DMS114 treated with DMSO at 0.1 percent for 48 hours (cell line): ENCODE results near the gene PIK3CA.
"Not testable (repeated sequence)": the region's sequence is repeated elsewhere in the genome, so short reads cannot be mapped to it uniquely, and the experiment has no call there.

Source experiments
- DNase-seq: peaks from one replicate; lab custom pipeline; 2025; ENCODE audit not compliant: unreplicated experiment; lab: John Stamatoyannopoulos, UW

The PIK3CA gene

GRCh38 chr3:179260949-179261765 lies 113.0 kb downstream of the PIK3CA start:
- DNase-seq = peak; percentile 35

GRCh38 chr3:179263134-179263533 lies 115.0 kb downstream of the PIK3CA start:
- no peak for DNase-seq

DNA sequence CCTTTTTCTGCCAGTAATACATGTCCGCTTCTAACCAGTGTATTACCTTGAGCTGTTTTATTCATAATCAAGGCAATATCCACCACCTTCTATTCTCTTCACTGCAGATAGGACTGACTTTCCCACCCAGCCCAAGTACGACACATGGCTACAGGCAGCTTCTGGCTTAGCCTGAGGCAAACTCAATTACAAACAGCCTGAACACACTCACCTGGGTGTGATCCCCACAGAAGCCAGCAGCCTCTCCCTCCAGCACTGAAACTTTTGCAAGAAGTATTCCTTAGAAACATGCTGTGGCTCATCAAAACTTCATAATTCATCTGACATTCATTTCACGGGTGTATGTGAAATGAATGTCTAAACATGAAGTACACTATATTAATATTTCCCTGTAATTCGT lies 116.3 kb downstream of the PIK3CA start:
- no peak for DNase-seq

DNA sequence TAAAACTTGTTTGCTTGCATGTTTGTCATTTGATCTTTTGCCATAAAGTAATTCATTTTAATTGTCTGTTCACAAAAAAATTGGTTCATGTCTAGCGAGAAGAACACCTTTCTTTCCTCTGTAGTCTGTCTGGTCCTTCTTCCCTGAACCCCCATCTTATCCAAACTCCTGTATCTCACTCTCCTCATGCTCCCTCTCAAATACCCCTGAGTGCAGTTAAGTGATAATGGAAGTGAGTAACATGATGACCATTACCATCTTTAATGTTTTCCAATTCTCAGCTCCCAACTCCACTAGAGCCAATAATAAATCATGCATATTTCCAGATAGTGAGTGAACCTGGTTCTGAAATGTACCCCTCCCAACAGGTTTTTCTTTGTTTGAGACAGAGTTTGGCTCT lies 116.9 kb downstream of the PIK3CA start:
- no peak for DNase-seq

GRCh38 chr3:179265875-179266274 lies 117.7 kb downstream of the PIK3CA start:
- DNase-seq = no peak

- no peak for DNase-seq
These were observed 118.6 kb downstream of the PIK3CA start for GRCh38 chr3:179266701-179267211.

DNA sequence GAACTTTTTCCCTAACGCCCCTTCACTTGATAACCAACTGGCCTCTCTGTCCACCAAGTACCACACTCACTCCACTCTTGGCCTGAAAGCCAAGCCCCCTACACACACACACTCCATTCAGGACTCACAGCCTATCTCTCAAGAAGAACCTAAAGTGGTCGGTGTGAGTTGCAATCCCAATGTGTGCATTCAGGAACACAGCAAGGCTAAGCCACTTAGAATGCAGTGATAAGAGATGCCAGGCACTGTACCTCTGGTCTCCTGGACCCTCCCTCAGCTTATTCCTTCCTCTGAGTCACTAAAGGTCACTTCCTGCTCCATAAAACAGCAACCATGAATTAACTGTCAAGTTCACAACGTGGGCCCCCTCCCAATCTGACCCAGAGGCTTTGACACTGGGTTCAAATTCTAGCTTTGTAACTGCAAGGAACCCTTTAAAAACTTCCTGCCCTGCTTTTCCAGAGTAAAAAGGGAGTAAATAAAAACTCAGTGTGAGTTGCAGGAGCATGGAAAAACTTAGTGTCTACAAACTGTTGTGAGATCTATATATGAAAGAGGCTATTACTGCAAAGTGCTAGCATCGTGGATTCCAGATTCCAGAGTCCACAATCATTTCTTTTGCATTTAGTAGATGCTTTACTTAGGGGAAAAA lies 120.4 kb downstream of the PIK3CA start:
- DNase-seq = no peak

DNA sequence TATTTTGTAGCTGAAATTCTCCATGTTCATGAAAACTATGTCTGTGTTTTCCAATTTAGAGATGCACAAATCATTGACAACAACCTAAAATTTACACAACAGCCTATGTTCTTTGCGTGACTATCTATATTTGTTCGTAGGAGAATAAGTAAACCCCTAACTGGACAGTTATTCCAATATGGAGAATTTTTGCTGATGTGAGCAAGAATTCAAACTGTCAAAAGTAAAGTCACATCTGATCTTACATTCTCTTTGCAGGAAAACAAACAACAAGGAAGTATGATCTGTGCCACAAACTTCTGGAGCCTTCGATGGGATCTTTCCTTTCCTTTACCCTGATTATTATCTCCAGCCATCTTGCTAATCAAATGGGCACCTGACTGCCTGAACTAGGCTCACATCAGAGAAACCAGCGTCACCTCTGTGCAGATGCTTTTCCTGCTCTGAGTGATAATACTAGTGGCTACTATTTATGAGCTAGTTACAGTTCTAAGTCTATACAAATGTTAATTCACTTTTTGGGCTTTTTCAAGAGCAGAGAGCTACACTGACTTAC lies 121.1 kb downstream of the PIK3CA start:
- no peak for DNase-seq

GRCh38 chr3:179272385-179272784 lies 124.2 kb downstream of the PIK3CA start:
- DNase-seq = no peak

GRCh38 chr3:179274434-179274833 lies 126.3 kb downstream of the PIK3CA start:
- DNase-seq = not testable (repeated sequence)

DNA sequence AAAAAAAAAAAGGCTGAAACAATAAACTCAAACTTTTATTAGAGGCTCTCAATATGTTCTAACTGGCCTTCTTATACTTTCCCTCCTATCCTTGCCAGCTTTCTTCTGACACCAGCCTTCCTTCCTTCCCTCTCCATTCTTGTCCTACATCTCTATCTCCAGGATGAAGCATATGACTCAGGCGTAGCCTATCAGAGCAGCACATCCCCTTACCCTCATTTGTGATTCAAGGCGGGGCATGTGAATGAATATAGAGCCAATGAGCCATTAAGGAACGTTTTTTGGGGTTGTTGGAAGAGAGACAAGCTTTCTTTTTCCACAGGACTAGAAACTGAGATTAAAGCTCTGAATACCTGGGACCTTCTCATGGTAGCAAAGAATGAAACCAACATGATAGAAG lies 127.8 kb downstream of the PIK3CA start:
- no peak for DNase-seq

DNA sequence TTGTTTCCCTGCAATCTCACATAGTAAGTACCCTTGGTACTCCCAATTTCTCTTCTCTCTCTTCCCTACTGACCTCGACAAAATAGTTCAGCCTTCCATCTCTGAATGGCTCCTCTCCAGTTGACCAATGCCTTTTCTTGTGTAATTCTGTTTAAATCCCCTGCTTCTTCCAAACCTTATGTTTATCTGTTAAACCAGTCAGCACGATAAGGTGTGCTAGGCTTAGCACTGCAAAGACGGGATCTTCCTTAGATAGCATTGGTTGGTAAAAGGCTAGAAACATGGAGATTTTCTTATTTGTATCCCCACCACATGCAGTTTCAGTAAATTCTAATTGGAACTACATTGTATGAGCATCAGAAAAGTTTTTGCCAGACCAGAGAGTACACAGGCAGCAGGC lies 128.6 kb downstream of the PIK3CA start:
- no peak for DNase-seq

GRCh38 chr3:179278151-179278550 lies 130.0 kb downstream of the PIK3CA start:
- no peak for DNase-seq

DNA sequence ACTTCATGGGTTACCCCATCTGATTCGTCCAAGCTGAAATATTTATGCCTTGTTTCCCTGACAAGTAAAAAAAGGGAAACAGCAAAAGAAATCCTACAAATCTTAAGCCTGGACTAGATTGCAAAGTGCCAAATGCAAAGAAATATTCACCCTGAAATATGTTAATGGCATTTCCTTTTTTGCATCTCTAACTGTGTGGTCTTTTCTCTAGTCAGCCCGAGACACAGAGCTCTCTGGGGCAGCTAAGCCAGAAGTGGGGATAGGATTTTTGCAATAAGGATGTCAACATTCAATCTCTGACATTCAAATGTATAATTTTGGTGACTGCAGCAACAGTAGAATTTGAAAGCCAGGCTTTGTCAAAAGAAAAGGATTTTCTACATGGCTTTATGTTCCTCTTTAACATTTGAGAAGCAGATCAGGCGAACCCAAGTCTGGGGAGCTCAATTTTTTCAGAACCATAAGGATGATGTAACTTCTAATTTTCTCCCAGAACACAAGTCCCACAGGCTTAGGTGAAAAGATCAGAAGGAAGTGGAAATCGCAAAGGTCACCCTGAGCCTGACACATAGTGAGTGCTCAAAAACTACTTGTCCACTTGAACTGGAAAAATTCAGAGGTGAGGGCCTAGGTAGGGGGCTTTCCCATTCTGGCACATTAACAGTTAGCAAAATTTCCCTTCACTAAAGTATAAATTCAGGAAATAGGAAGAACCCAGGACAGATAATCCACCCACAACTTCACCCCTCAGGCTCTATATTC lies 131.0 kb downstream of the PIK3CA start:
- no peak for DNase-seq

DNA sequence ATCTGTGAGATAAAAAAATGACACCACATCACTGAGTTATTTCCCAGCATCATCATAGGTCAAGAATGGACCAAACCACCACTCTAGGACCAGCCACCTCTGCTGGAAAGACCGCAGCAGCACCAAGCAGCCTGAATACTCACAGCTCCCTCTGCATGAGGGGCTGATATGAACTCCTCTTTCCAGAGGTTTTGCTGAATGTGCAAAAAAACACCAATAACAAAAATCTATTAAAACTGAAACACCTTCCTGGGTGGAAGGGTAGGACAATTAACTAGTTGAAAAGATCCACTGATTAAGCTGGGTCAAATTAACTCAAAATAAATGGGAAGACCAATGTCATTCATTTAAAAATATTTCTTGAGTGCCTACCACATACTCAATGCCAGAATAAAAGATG lies 131.7 kb downstream of the PIK3CA start:
- DNase-seq = no peak

- DNase-seq = no peak
These were observed 133.7 kb downstream of the PIK3CA start for GRCh38 chr3:179281825-179282224.

- DNase-seq = no peak
These were observed 138.2 kb downstream of the PIK3CA start for GRCh38 chr3:179286331-179286730.

DNA sequence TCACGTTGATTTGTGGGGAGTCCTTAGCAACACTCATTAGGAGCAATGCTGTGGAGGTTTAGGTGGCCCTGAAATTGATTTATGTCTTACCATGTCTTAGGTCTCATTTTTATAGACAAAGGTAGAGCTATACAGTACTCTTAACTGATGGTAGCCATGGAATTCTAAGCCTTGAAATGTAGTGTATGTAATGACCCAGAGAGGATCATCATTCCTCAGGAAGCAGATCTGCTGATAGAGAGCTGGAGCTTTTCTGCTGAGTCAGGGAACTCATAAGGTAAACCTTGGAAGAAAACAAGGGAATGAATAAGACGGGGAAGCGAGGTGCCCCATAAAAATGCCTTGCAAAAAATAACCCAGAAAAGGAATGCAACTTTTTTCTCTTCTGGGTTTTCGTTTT lies 140.7 kb downstream of the PIK3CA start:
- DNase-seq = no peak

DNA sequence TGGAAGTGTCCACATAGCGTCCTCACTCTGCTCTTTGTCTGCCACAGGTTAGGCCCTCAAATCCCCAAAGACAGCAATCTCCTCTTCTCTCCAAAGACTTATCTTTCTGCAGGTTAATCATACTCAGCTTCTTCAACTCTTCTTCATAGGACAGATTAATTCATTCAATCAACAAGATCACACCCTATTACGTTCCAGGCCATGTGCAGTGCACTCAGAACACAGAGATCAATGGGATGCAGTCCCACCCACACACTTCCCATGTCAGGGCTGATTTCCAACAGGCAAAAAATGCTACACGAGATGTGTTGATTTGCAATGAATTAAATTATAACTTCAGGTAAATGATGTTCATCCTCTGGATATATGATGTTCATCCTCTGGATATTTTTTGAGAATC lies 141.1 kb downstream of the PIK3CA start:
- DNase-seq = no peak
